Jurkat, Clone E6-1 (cell line): ENCODE data around the gene MTOR.

ENCODE experiments used
- DNase-seq: peaks from one replicate; pipeline ENCODE4 v3.0.0-alpha.2; 2011; ENCODE audit warnings: low read depth, low spot score
- H3K4me3 ChIP-seq: 2 replicates; pipeline ENCODE4 v1.5.1; 2011; ENCODE audit warnings: mild to moderate bottlenecking, low read length, control low read depth, moderate library complexity

The MTOR gene

DNA sequence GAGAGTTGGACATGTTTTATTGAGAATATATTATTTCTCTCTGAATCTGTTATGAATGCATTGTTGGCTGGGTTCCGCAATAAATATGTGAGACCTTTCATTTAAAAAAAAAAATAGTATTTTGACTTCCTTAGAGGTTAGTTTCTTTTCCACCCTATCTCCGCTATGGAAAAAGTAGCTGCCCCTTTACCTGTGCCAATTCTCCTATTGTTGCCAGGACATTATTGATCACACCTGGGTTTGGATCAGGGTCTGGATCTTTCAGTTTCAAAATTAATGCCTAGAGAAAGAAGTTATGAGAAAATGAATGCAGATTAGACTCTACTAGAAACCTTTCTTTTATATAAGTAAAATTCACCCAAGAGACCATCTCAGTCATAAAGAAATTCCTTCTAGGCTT lies 29.1 kb downstream of the MTOR start:
- DNase-seq, result no peak
- no peak overlapping the region for H3K4me3 ChIP-seq

- no peak overlapping the region for H3K4me3 ChIP-seq
- no peak for DNase-seq
Observed at GRCh38 chr1:11229203-11229602, 33.1 kb downstream of the MTOR start.

DNA sequence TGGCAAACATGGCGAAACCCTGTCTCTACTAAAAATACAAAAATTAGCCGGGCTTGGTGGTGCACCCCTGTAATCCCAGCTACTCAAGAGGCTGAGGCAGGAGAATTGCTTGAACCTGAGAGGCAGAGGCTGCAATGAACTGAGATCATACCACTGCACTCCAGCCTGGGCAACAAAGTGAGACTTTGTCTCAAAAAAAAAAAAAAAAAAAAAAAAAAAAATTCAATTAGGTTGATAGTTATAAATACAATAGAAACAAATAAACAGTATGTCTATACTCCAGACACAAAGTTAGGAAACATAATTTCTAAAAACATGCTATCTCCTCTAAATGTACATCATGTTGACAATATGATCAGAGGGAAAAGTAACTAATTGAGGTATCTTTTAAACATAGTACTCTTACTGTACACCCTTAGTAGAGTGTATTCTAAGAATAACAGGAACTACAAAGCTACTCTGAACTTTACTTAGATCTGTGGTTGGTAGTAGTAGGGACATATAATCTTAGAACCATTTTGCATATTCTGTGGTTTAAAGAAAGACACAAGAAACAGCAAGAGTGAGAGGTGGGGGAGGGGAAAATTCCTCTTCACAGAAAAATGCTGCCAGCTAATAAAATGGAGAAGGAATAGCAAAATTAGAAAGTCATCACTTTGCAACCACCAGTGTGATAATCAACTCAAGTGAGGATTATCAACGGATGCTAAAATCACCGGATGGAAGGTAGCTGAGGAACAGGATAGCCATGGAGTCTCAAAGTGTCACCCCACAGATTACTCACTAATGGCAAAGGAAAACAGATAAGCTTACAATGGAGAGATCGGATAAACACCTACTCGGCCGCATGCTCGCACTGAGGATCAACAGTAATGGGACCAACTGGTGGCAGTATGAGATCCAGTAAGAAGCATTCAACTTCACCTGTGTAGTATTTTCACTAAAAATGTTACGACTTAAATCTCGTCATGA lies 35.0 kb downstream of the MTOR start:
- DNase-seq, result peak; percentile 26
- no peak overlapping the region for H3K4me3 ChIP-seq

DNA sequence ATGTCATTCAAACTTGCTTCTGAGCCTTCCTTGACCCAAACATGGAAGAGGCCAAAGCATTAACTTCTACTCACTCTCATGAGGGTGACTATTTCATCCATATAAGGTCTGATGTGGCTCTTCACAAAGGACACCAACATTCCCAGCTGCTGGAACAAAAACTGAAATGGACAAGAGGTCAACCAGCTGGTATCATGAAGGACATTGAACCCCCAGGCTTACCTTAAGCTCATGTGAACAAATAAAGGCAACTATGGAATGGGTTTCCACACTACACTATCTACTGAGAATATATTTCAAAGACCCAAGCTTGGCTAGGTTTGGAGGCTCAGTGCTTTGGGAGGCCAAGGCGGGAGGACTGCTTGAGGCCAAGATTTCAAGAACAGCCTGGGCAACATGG lies 46.3 kb downstream of the MTOR start:
- no peak for DNase-seq
- H3K4me3 ChIP-seq, result no peak overlapping the region

DNA sequence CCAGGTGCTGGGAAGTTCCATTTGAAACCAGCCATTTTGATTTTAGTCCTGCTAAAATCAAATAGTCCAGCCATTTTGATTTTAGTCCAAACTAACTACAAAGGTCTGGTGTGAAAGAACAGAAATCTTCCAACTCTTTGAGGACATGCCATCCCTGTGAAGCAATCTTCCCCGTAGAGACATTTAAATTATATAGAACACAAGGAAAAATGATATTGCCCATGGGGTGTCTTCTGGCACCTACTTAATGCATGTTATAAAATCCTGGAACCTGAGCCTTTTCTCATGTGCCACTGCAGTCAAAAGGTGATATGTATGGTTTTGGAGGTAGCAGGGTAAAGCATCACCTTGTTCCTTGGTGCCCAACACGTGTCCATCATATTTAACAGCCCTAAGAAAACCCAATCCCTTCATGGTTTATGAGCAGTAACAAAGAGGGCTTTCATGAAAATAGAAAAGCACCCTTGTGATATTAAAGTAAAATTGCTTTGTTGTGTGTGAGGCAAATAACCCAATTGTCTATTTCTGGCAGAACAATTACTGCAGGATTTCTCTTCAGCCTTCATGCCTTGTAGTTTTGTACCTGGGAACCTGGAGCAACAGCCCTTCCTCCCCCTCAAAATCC lies 46.9 kb downstream of the MTOR start:
- no peak for DNase-seq
- no peak overlapping the region for H3K4me3 ChIP-seq

GRCh38 chr1:11214698-11215380 lies 47.5 kb downstream of the MTOR start:
- DNase-seq, result peak; percentile 5
- no peak overlapping the region for H3K4me3 ChIP-seq

DNA sequence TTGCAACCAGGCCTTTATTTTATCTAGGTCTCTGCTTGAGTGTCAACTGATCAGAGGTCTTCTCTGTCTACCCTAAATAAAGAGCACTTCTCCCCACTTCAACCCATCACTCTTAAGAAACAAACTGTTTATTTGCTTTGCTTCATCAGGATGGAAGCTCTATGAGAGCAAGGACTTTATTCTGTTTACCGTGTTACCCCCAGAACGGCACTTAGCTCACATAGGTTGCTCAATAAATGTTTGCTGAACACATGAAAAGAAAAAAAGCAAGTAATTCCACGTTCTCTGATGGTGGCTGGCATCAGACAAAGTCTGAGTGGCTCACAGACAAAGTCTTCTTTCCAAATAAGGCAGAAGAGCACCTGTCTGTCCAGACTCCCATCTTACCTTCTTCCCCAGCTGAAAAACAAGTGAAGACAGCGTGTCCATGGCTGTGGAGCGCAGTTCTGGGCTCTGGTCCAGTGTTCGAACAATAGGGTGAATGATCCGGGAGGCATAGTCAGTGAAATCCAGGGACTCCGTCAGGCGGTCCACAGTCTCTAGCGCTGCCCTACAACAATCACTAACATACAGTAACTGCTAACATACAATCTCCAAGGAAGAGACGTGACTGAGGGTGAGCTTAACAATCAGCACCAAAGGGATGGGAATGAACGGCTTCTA lies 50.3 kb downstream of the MTOR start:
- no peak for DNase-seq
- H3K4me3 ChIP-seq, result no peak overlapping the region

GRCh38 chr1:11211461-11211860 lies 50.9 kb downstream of the MTOR start:
- no peak for DNase-seq

DNA sequence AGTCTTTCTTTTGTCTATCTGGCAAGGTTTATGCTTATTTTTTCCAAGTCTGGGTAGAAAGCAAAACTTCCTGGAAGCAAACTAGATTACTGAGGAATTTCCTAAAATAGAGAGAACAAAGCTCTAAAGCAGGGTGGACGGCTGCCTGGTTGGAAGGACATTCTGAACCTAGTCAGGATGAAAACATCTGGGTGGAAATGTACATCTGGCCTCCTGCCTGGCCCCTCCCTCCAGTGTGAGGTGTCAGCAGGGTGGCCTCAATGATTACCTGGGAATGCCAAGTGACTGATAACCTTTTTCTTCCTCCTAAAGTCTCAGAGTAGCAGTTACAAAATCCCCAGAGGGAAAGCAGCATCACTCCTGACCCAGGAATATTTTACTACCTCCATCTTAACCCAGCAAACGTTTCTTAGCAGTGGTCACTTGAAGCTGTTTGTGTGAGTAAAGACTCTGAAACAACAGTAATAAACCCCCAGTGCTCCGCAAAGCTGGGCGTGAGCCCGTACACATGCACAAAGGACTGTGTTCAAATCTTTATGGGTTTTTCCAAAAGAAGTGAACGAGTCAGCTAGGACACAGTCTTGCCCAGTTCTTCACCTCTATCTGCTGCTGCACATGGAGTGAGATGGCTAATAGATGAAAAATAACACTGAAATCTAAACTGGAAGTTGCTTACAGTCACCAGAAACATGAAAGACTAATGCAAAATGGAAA lies 54.3 kb downstream of the MTOR start:
- no peak overlapping the region for H3K4me3 ChIP-seq
- no peak for DNase-seq

More at GRCh38 chr1:11211461-11211860, 50.9 kb downstream of the MTOR start:
- no peak overlapping the region for H3K4me3 ChIP-seq

GRCh38 chr1:11204396-11205190 lies 57.8 kb downstream of the MTOR start:
- H3K4me3 ChIP-seq, result no peak overlapping the region
- DNase-seq, result no peak

DNA sequence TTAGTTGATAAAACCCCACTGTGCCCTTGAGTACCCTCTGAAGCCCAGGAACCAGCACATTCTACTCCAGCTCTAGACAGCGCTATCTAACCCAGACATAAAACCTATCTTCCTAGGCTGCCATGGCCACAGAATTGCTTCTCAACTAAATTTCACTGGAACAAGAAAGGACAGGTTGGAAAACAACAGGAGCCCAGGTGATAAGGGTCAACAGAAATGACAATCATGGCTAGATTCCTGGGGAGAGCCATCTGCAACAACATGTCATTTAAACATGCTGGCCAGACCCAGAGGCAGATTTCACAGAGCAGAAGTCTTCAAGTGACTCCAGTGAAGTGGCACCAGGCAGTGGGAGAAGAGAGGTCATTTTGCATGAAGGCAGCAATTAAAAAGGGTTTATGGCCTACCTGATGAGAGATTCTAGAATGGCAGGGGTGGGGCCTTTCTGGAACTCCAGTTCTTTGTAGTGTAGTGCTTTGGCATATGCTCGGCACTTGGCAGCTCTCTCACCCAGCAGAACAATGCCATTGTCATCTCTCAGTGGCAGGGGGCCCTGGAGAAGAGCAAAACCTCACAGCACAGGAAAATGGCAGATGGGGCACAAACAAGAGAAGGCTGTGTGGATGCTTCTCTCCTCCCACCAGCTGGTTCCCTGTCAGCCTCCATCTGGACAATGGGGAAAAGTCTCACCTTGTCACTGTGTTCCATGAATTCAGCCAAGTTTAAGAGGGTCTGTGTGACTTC lies 63.3 kb downstream of the MTOR start:
- no peak overlapping the region for H3K4me3 ChIP-seq
- DNase-seq, result no peak

DNA sequence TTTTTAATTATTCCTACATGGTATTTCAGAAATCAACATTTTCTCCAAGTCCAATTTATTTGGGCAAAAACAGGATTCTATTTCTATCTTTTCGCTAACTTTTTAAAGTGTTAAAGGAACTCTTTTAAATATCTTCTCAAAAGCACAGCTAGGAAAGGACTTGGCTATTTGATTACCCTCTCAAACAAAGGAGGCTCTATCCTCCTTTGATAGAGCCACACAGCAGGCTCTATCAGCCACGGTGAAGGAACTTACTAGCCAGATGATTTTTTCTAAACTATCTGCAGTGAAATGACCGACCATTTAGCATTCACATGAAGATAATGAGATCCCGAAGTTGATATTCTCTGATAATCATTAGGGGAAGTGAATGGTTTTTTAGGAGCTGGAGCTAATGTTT lies 64.1 kb downstream of the MTOR start:
- no peak overlapping the region for H3K4me3 ChIP-seq
- DNase-seq, result no peak

DNA sequence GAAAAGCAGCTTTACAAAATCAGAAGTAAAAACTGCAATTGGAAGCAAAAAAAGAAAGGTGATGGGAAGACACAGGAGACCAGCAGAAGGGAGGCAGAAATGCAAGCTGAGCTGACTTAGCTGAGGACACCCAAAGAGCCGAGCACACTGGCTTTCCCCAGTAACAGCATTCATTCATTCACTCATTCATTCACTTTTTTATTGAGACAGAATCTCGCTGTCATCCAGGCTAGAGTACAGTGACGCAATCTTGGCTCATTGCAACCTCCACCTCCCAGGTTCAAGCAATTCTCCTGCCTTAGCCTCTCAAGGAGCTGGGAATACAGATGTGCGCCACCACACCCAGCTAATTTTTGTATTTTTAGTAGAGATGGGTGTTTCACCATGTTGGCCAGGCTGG lies 65.0 kb downstream of the MTOR start:
- H3K4me3 ChIP-seq, result no peak overlapping the region

DNA sequence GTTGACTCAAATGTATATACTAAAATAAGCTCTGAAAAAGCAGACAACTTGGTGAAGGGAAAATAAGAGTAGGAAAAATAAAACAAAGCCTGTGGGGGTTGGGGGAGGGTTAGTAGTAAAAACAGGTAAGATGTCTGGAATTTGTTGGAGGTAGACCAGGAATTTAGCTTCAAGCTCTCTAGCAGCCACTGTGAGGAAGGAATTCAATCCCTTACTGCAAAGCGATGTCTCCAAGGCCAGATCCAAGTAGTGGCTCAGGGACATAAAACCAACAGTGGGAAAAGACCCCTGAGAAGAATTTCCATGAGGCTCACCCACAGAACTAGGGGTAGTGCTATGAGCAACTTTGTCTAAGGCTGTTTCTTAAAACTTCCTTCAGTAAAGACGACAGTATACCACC lies 65.4 kb downstream of the MTOR start:
- no peak overlapping the region for H3K4me3 ChIP-seq
- no peak for DNase-seq

More for the DNA sequence above, 65.0 kb downstream of the MTOR start:
- DNase-seq, result no peak

DNA sequence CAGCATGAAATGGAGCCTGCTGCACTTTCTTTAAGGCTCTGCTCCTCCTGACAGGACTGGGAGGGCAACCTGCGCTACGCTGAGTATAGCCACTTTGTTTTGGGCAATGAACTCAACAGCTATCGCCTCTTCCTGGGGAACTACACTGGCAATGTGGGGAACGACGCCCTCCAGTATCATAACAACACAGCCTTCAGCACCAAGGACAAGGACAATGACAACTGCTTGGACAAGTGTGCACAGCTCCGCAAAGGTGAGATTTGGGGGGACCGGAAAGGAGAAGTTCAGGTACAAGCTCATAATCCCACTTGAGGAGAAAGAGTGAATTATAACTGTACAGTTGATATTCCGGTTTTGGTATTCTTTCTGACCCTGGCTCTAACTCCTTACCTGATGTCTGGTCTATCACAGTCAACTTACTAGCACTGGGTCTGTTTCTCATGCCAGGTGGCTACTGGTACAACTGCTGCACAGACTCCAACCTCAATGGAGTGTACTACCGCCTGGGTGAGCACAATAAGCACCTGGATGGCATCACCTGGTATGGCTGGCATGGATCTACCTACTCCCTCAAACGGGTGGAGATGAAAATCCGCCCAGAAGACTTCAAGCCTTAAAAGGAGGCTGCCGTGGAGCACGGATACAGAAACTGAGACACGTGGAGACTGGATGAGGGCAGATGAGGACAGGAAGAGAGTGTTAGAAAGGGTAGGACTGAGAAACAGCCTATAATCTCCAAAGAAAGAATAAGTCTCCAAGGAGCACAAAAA lies 67.8 kb downstream of the MTOR start:
- no peak overlapping the region for H3K4me3 ChIP-seq
- DNase-seq, result no peak

GRCh38 chr1:11193376-11193775 lies 69.0 kb downstream of the MTOR start:
- H3K4me3 ChIP-seq, result no peak overlapping the region
- no peak for DNase-seq
